Left colon (tissue), 2 donors: ENCODE results near the gene EHMT1. TPM values are rescaled to one million over a fixed set of nuclear protein-coding genes. Genes with fewer than 3 reads are reported as not detected.
A peak's percentile ranks its signal among the peaks of the same experiment; 100 is the strongest.
"Not testable (repeated sequence)": the region's sequence is repeated elsewhere in the genome, so short reads cannot be mapped to it uniquely, and the experiment has no call there.

Experiments used
- ATAC-seq: fragments of 200-7000 bp; cut with Tn5 transposase; one replicate; pipeline ENCODE4 v1.9.1; 2020; ENCODE audit warnings: mild to moderate bottlenecking, moderate library complexity
- DNase-seq, 2 donors: peaks; one replicate each; pipeline ENCODE4 v3.0.0-alpha.2; 2020
- intact Hi-C, 2 donors: fragments of 100-400 bp; cut with DNase I in 1 of 2; cut with micrococcal nuclease in 1 of 2; formaldehyde crosslinking; loops; one replicate each; pipeline versions ENCODE4 v1.11.2 to v1.14.0; 2022; cut with DNase I, micrococcal nuclease
- total RNA-seq, 2 donors: library from RNA; stranded (reverse); fragmentation: NEBNext Ultra II Directional; extraction: Animal tissue kit (Norgen Biotek cat#: 25700); gene quantifications; one replicate each; pipeline ENCODE4 v1.2.1, GENCODE V29; 2021
- donor health status: DM: no; HTN: no; CAD: no.
- donor health status: DM: yes; HTN: yes; CAD: no.

EHMT1 gene
- total RNA-seq, 2 donors from 2014 or later = 72.2 to 98.4 TPM

DNA sequence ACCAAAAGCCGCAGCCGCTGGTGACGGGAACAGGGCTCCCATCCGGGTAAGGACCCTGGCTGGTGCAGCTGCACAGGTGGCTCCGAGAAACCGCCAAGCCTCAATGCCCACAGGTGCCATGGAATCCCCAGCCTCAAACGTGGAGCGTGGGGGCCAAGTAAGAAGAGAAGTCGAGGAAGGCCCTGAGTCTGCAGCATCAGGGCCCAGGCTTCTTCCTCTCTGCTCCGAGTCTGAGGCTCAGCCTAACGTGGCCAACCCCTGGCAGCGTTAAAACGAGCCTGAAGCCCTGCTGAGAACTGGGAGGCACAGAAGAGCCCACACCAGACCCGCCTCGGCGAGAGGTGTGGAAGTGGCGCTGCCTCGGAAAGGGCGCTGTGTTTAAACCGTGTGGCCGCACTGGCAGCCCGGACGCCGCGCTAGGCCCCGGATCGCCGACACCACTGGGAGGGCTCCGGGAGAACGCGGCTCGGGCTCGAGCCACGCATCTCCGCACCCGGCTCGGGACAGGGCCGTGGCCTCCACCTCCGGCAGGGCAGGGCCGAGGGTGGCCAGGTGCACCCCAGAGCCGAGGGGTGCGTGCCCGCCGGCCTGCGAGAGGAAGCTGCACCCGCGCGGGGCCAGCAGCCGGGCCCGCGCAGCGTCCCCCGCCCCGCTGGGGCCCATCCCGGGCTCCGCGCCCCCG, 29.2 kb upstream of the EHMT1 start:
- ATAC-seq = peak; percentile 9
- intact Hi-C loops = no loop called here
- DNase-seq = peak in 1 of 2 donors; percentile 36

GRCh38 chr9:137590123-137590468, 28.7 kb upstream of the EHMT1 start:
- intact Hi-C loops = no loop called here
- DNase-seq (no peak), ATAC-seq (no peak)

DNA sequence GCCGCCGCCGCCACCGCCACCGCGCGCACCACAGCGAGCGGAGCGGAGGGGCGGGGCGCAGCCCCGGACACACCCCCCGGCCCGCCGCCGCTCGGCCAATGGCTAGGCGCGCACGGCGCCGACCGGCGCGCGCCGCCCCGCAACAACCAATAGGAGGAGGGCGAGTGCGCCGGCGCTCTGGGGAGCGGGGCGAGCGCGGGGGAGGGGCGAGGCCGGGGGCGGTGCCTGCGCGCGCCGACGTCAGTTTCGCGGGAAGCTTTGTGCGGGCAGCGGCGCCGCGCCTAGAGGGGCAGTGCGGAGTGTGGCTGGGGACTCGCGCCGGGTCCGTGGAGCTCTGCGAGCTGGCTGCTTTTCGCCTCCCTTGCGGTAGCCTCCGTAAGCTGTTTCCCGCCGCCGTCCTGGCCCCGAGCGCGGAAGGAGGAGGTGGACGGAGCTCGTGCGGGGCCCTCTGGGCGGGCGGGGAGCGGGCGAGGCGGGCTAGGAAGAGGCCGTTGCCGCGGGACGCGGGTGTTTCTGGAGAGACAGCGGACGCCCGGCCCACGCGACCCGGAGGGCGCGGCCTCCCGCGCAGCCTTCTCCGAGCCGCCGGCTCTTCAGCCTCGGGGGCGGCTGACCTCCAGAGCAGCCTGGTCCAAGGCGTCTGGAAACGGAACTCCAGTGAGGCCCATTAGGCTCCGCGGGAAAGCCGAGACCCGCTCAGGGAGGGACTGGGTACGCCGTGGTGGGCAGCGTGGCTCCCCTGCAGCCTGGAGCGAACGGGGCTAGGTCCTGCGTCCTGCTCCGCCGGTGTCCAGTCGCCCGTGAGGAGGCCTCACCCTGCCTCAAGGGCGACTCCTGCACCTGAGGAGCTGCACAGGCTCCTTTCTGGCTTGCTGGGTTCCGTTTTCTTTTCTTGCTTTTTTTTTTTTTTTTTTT, 28.1 kb upstream of the EHMT1 start, which contains the start of gene ZMYND19:
ZMYND19 (minus strand) TSS at position 44 of the 915 bp plus-strand sequence. CDS start 249 bp downstream, outside the sequence.
- DNase-seq (peak; percentile 84 to 91), ATAC-seq (peak; percentile 96)
- intact Hi-C loops = no loop called here

GRCh38 chr9:137592767-137593166, 26.0 kb upstream of the EHMT1 start:
- ATAC-seq (no peak), DNase-seq (no peak)
- intact Hi-C loops = no loop called here

- ATAC-seq (no peak), DNase-seq (no peak)
- intact Hi-C loops = no loop called here
These were observed 25.6 kb upstream of the EHMT1 start for GRCh38 chr9:137593176-137593575.

GRCh38 chr9:137596577-137596976, 22.2 kb upstream of the EHMT1 start:
- ATAC-seq, intact Hi-C loops, DNase-seq: not testable (repeated sequence)

- DNase-seq = no peak
- intact Hi-C loops = no loop called here
- ATAC-seq = no peak
These were observed 19.9 kb upstream of the EHMT1 start for GRCh38 chr9:137598943-137599342.

- DNase-seq (no peak), ATAC-seq (no peak)
- intact Hi-C loops = no loop called here
These were observed 16.1 kb upstream of the EHMT1 start for GRCh38 chr9:137602661-137603060.

- DNase-seq (no peak), ATAC-seq (no peak)
- intact Hi-C loops = no loop called here
These were observed 14.9 kb upstream of the EHMT1 start for GRCh38 chr9:137603879-137604278.

- ATAC-seq (no peak), DNase-seq (peak; percentile 56 to 61)
- intact Hi-C loops = no loop called here
These were observed 14.3 kb upstream of the EHMT1 start for GRCh38 chr9:137604345-137605086.

GRCh38 chr9:137605121-137606004, 13.4 kb upstream of the EHMT1 start, which contains the start of gene ARRDC1:
Gene ARRDC1, plus strand, starts transcription at chr9:137605686. Its CDS starts 32 bp downstream, at chr9:137605718.
- DNase-seq (peak; percentile 93 to 94), ATAC-seq (peak; percentile 73)
- intact Hi-C loops = no loop called here

- intact Hi-C loops = no loop called here
- DNase-seq (peak in 1 of 2 donors; percentile 56), ATAC-seq (peak; percentile 27)
These were observed 12.7 kb upstream of the EHMT1 start for GRCh38 chr9:137606005-137606621.

DNA sequence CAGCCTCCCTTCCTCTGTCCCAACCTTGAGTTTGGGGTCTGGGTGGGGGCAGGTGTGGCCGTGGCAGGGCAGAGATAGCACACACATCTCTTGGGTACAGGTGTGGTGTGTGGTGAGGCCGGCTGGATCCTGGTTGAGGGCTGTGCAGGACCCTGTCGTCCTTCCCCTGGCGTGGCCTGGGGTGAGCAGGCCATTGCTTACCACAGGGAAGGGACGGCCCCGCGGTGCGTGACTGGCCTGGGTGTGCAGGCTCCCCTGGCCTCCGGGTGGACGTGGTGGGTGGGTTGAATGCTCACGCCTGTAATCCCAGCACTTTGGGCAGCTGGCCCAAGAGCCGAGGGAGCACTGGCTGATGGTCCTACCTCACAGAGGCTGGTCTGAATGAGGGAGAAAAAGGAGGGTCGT, 12.1 kb upstream of the EHMT1 start:
- DNase-seq (peak in 1 of 2 donors; percentile 34), ATAC-seq (peak; percentile 7)
- intact Hi-C loops = no loop called here

GRCh38 chr9:137607141-137607857, 11.5 kb upstream of the EHMT1 start:
- peak in 1 of 2 donors; percentile 33 for DNase-seq
- intact Hi-C loops = no loop called here
- ATAC-seq = no peak

DNA sequence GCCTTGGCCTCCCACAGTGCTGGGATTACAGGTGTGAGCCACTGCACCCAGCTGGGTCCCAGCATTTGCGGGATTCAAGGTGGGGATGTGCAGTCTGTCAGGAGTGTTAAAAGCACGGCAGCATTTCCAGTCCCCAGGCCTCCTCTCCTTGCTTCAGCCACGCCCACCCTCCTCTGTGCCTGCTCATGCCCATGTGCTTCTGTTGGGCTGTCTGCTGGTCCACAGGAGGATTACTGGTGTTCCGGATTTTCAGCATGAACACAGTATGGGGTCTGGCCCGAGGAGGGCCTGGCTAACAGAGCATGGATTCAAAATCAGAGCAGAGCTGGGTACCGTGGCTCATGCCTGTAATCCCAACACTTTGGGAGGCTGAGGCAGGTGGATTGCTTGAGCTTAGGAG, 7.9 kb upstream of the EHMT1 start:
- ATAC-seq = no peak
- DNase-seq = peak in 1 of 2 donors; percentile 34
- intact Hi-C loops = no loop called here

DNA sequence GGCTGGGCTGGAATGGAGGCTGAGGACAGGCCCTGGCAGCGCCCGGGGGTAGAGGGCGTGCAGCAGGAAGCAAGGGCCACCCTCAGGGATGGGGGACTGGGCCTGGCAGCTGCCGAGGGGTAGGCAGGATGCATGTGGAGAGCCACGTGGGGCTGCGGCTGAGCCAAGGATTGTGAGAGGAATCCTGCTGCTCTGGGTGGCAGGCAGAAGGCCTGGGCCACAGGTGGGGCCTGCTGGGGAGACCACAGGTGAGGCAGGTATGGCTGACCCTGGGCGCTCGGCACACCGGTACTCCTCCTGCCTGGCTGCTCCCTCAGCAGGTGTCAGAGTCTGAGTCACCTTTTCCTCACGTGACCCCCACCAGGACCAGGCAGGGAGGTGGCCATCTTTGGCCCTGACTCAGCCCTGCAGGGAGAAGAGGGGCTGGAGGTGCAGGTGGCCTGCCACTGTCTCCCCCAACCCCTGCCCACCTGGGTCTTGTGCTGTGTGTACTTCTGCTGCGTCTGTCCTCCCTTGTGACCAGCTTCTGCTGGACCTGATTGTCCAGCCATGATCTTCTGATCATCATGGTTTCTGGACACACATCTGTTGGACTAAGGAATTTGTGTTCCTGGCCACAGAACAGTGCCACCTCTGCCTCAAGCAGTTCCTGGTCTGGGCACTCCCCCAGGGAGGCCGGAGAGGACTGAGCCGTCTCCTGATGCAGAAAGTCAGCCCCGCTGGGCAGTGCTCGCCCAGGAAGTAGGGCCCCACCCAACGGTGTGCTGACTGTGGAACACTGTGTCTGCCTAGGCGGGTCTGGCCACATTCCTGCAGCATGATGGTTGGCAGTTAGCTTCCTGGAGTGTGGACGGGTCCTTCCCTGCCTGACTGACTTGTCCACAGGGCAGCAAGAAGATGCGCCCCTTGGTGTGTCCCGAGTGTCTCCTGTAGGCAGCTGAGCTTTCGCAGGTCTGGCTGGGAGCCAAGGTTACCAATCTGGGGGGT, 6.9 kb upstream of the EHMT1 start:
- peak; percentile 86 for ATAC-seq
- intact Hi-C loops = no loop called here
- DNase-seq = peak; percentile 90 to 96
